GM19467 (cell line): ENCODE data around the gene RNF115.
"Not testable (repeated sequence)": the region's sequence is repeated elsewhere in the genome, so short reads cannot be mapped to it uniquely, and the experiment has no call there.

ENCODE experiments used
- ATAC-seq: cut with Tn5 transposase; IDR thresholded peaks from one replicate; pipeline ENCODE4 v1.9.1; 2021; ENCODE audit warnings: mild to moderate bottlenecking, moderate library complexity; ENCODE audit not compliant: unreplicated experiment

RNF115 gene

GRCh38 chr1:145828367-145829026, 4.6 kb upstream of the RNF115 start:
- no peak for ATAC-seq

GRCh38 chr1:145827966-145828365, 4.1 kb upstream of the RNF115 start:
- no peak for ATAC-seq

GRCh38 chr1:145826030-145826429, 2.1 kb upstream of the RNF115 start:
- ATAC-seq, result no peak

GRCh38 chr1:145824499-145824842, 576 bp upstream of the RNF115 start:
- ATAC-seq, result no peak

- not testable (repeated sequence) for ATAC-seq
These were observed 1.0 kb downstream of the RNF115 start for GRCh38 chr1:145822779-145823331.

- not testable (repeated sequence) for ATAC-seq
These were observed 5.8 kb downstream of the RNF115 start for GRCh38 chr1:145818095-145818494.

GRCh38 chr1:145812977-145813810, 10.7 kb downstream of the RNF115 start:
- ATAC-seq, result not testable (repeated sequence)

GRCh38 chr1:145806844-145807243, 17.1 kb downstream of the RNF115 start:
- ATAC-seq, result no peak

DNA sequence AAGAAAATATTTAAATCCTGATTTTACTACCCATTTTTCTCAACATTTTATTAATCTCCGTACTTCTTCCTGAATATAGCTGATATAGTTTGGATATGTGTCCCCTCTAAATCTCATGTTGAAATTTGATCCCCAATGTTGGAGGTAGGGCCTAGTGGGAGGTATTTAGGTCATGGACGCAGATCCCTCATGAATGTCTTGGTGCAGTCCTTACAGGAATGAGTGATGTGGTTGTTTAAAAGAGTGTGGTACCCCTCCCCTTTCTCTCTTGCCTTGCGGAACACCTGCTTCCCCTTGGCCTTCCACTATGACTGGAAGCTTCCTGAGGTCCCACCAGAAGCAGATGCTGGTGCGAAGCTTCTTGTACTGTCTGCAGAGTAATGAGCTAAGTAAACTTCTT, 17.5 kb downstream of the RNF115 start:
- ATAC-seq, result no peak

DNA sequence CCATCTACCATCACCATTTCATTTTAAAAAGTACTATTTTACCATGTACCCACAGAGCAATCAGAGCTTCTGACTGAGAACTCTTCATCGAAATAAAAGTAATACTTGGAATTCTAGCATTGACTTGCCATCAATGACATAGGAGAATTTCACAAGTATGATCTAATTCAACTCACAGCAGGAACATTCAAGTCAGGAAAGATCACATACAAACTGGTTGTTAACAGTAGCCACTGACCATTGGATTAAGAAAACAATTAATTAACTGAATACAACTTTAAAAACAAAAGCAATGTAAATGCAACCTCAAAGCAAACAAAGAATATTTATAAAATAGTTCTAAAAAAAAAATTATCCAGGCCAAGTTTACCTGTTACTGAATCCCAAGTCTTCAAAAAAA, 18.8 kb downstream of the RNF115 start:
- ATAC-seq, result no peak

DNA sequence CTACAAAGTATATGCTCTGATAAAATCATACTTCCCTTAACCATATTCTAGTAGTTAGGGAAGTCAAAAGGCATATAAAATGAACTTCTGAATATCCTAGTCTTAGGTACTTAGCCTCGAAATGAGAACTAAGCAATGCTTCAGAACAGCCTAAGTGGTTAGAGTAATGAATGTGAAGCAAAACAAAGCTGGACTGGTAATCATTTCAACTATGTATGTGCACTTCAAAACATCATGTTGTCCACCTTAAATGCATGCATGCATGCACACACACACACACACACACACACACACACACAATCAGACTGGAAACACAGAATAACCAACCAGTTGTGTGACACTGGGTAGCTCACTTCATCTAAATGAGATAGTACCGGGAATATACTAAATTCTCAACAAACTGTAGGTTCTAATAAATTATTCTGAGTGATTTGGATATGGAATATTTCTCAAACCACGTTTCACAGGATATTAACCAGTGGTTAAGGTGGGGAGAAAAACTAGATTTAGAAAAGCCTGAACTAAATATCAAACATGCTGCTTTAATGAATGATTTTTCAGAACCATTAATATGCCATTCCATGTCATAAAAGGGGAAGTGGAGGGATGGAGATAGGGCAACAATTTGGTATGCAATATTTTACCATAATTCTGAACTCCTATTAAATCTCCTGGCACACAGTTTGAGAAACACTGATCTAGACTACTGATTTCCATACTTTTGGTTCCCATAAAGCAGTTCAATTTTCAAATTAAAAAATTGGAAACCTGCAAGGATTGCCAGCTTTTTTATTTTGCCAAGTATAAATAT, 19.5 kb downstream of the RNF115 start:
- ATAC-seq, result no peak

- ATAC-seq, result no peak
These were observed 24.1 kb downstream of the RNF115 start for GRCh38 chr1:145799806-145800205.

DNA sequence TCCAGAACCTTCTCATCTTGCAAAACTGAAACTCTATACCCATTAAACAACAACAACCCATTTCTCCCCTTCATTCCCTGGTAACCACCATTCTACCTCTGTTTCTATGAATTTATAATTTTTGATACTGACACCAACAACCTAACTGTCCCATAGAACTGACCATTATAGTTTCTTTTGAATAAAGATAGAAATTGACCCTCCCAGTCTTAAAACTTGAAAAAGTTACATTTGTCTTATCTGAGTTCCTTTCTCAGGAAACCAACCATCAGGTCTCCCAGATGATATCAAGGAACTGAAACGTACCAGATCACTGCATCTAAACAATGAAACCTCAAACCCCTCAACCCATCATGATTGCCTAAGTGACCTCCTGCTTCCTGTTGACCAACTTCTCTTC, 27.1 kb downstream of the RNF115 start:
- ATAC-seq, result no peak

DNA sequence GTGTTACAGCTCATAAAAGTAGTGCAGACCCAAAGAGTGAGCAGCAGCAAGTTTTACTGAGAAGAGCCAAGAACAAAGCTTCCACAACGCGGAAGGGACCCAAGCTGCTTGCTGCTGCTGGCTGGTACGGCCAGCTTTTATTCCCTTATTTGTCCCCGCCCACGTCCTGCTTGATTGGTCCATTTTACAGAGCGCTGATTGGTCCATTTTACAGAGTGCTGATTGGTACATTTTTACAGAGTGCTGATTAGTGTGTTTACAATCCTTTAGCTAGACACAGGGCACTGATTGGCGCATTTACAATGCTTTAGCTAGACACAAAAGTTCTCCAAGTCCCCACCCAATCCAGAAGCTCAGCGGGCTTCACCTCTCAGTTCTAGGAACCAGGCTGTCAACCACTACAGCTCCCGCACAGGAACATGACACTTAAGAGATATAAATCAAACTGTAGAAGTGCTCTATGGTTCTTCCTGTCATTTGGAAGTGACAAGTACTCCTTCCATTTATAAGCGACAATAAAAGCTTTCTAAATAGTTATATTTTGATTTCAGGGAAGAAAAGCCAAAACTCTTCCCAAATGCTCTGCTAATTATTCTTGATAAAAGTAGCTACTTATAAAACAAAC, 28.5 kb downstream of the RNF115 start:
- ATAC-seq, result no peak

DNA sequence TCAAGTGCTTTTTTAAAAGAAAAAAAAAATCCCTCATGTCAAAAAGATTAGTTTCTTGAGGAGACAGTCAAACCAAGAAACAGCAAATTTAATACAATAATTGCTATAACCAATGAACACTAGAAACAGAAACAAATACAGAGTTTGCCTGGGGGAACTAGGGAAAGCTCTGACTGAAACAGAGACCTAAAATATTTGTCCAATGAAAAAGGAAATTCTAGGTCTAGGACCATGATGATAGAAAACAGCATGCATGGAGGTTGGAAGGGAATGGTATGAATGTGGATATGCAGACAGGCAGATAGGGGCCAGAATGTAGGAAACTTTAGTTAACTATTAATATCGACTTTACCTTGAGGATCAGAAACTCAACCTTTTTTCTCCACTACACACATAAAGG, 31.4 kb downstream of the RNF115 start:
- ATAC-seq, result no peak

GRCh38 chr1:145791860-145792259, 32.0 kb downstream of the RNF115 start:
- not testable (repeated sequence) for ATAC-seq

- no peak for ATAC-seq
These were observed 35.3 kb downstream of the RNF115 start for GRCh38 chr1:145788580-145788979.

DNA sequence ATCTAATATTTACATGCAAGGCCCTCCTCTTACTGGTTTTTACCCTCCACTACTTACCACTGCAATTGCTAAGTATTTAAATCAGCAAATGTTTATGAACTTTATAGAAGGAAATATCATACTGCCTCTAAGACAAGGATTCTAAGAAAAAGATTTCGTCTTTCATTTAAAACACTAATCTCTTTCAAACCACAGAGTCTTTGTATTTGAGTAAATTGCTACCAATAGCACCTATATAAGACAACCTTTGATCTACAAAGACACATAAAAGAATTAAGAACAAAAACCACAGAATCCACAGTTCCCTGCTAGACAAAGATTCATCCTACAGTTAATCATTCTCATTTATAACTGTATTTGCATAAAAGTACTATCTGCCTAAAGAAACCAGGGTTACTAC, 37.6 kb downstream of the RNF115 start:
- no peak for ATAC-seq

DNA sequence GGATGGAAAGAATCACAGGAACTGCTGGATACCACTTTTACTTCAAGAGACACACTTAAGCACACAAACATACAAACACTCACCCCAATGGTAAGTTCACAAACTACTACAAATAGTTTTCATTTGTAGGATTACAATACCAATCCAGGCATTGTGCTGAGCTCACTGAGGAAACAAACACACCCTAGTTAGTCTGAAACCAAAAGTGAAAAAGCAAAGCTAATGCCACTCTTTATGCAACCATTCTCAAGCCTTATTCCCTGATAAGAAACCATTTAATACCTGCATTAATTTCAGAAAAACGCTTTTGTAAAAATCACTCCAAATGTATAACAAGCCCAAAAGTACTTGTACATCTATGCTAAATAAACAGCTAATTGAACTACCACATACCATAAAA, 38.3 kb downstream of the RNF115 start:
- no peak for ATAC-seq

DNA sequence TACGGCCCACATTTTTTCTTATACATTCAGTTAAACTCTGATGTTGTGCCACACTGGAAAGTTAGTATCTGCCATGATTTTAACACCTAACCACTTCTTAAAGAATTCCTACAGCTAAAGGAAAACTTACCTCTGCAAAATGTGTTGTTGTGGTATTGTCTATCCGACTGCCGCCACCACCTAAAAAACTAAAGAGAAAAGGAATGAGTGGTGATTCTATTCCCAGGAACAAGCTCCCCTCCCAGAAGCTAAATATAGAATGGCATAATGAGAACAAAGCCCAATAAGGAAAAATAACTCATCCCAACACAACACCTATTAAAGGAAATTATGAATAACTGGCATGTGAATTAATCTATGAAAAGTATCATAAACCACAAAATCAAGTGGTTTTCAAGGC, 39.5 kb downstream of the RNF115 start:
- no peak for ATAC-seq
